NCI-H2171 (cell line): ENCODE data around the gene SLC39A2.
"Not testable (repeated sequence)": the region's sequence is repeated elsewhere in the genome, so short reads cannot be mapped to it uniquely, and the experiment has no call there.

Source experiments
- DNase-seq: peaks from one replicate; lab custom pipeline; 2025; lab: John Stamatoyannopoulos, UW

The SLC39A2 gene

GRCh38 chr14:21025371-21026273 lies 26.5 kb downstream of the SLC39A2 start:
- no peak for DNase-seq

- DNase-seq, result no peak
Observed at GRCh38 chr14:21026274-21026987, 27.3 kb downstream of the SLC39A2 start.

- DNase-seq, result no peak
Observed at GRCh38 chr14:21026988-21027315, 27.9 kb downstream of the SLC39A2 start.

GRCh38 chr14:21029917-21030316 lies 30.8 kb downstream of the SLC39A2 start, which contains the start of gene TPPP2:
Gene TPPP2 (plus strand): TSS chr14:21030217. CDS start chr14:21030582, 365 bp downstream.
- DNase-seq, result no peak

- DNase-seq, result no peak
Observed at GRCh38 chr14:21030531-21030930, 31.4 kb downstream of the SLC39A2 start.

- DNase-seq, result no peak
Observed at GRCh38 chr14:21032326-21033132, 33.4 kb downstream of the SLC39A2 start.

GRCh38 chr14:21033133-21033698 lies 34.1 kb downstream of the SLC39A2 start:
- DNase-seq, result no peak

GRCh38 chr14:21034707-21035106 lies 35.6 kb downstream of the SLC39A2 start, which contains the start of gene RNASE13:
Gene RNASE13 (minus strand): TSS chr14:21034807. CDS start chr14:21034288, 519 bp downstream.
- DNase-seq, result no peak

- no peak for DNase-seq
Observed at GRCh38 chr14:21036751-21037150, 37.7 kb downstream of the SLC39A2 start.

- DNase-seq, result no peak
Observed at GRCh38 chr14:21037156-21037555, 38.1 kb downstream of the SLC39A2 start.

- DNase-seq, result peak; percentile 57
Observed at GRCh38 chr14:21038441-21039422, 39.6 kb downstream of the SLC39A2 start.

- DNase-seq, result peak; percentile 57
Observed at GRCh38 chr14:21039585-21040369, 40.7 kb downstream of the SLC39A2 start.

GRCh38 chr14:21040370-21040925 lies 41.4 kb downstream of the SLC39A2 start:
- no peak for DNase-seq

- not testable (repeated sequence) for DNase-seq
Observed at GRCh38 chr14:21040941-21041340, 41.8 kb downstream of the SLC39A2 start.

GRCh38 chr14:21041676-21042433 lies 42.8 kb downstream of the SLC39A2 start, which contains the start of gene RNASE7:
Gene RNASE7 (plus strand): TSS chr14:21042362. CDS start chr14:21042993, 631 bp downstream.
- no peak for DNase-seq

- DNase-seq, result no peak
Observed at GRCh38 chr14:21042918-21043317, 43.8 kb downstream of the SLC39A2 start.

GRCh38 chr14:21043387-21043973 lies 44.4 kb downstream of the SLC39A2 start:
- DNase-seq, result no peak

GRCh38 chr14:21043974-21044618 lies 45.0 kb downstream of the SLC39A2 start:
- no peak for DNase-seq
